ENCODE data around the gene FAM174C.
"Not testable (repeated sequence)": the region's sequence is repeated elsewhere in the genome, so short reads cannot be mapped to it uniquely, and the experiment has no call there.

The FAM174C gene

GRCh38 chr19:1300744-1301490, 25.6 kb downstream of the FAM174C start:
- DNase-seq (ENCODE audit: low spot score), result no peak

- no peak for DNase-seq (ENCODE audit: low spot score)
These were observed 27.4 kb downstream of the FAM174C start for GRCh38 chr19:1302533-1303239.

- DNase-seq (ENCODE audit: low spot score), result no peak
These were observed 29.0 kb downstream of the FAM174C start for GRCh38 chr19:1304197-1304924.

- DNase-seq (ENCODE audit: low spot score), result not testable (repeated sequence)
These were observed 30.0 kb downstream of the FAM174C start for GRCh38 chr19:1305354-1305753.

GRCh38 chr19:1307320-1307719, 32.0 kb downstream of the FAM174C start:
- no peak for DNase-seq (ENCODE audit: low spot score)

GRCh38 chr19:1307755-1308303, 32.5 kb downstream of the FAM174C start:
- no peak for DNase-seq (ENCODE audit: low spot score)

GRCh38 chr19:1308718-1309117, 33.4 kb downstream of the FAM174C start:
- no peak for DNase-seq (ENCODE audit: low spot score)

GRCh38 chr19:1309977-1310852, 34.9 kb downstream of the FAM174C start:
- no peak for DNase-seq (ENCODE audit: low spot score)

- DNase-seq (ENCODE audit: low spot score), result no peak
These were observed 35.5 kb downstream of the FAM174C start for GRCh38 chr19:1310853-1311180.

GRCh38 chr19:1311543-1312091, 36.3 kb downstream of the FAM174C start:
- DNase-seq (ENCODE audit: low spot score), result no peak

- DNase-seq (ENCODE audit: low spot score), result no peak
These were observed 37.7 kb downstream of the FAM174C start for GRCh38 chr19:1312767-1313694.

GRCh38 chr19:1313695-1314613, 38.6 kb downstream of the FAM174C start:
- DNase-seq (ENCODE audit: low spot score), result no peak

- peak; percentile 92 for DNase-seq (ENCODE audit: low spot score)
These were observed 40.3 kb downstream of the FAM174C start for GRCh38 chr19:1315470-1316166.

GRCh38 chr19:1316466-1316865, 41.1 kb downstream of the FAM174C start:
- no peak for DNase-seq (ENCODE audit: low spot score)

- DNase-seq (ENCODE audit: low spot score), result no peak
These were observed 42.1 kb downstream of the FAM174C start for GRCh38 chr19:1317274-1318003.

- no peak for DNase-seq (ENCODE audit: low spot score)
These were observed 43.5 kb downstream of the FAM174C start for GRCh38 chr19:1318678-1319471.

GRCh38 chr19:1320282-1320650, 44.9 kb downstream of the FAM174C start:
- not testable (repeated sequence) for DNase-seq (ENCODE audit: low spot score)
